Measurements from ENCODE around the gene SAMD1. TPM values are rescaled to one million over a fixed set of nuclear protein-coding genes. Genes with fewer than 3 reads are reported as not detected.

Gene SAMD1
- polyA plus RNA-seq, 4 donors = 39.8 to 52.0 (median 41.4) TPM

DNA sequence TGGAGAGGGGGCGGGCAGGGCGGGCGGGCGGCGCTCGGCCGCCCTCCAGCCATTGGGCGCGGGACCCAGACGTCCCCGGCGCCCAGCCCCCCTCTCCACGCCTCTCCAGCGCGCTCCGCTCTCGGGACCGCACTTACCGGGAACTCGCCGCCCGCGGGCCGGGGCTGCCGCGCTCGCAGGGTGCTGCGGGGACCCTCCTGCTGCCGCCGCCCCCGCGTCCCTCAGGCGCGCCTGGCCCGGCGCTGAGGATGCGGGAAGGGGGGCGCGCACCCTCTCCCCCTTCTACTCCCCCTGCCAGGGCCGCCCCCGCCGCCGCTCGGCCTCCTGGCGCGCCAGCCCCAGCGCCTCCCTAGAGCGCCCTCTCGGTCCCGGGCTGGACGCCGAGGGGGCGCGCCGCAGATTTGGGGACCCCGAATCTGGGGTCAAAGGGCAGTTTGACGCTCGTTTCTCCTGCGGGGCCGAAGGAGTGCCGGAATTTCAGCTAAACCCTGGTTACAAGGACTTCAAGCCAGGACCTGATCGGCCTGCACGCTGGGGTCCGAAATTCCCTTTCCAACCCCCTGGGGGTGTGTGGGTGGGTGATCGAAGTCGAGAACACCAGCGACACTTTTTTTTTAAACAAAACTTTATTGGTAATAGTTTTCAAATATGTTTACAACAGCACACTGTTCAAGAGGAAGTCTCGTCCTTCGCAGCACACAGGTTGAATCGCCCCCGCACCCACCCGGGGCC is 696 bp upstream of the SAMD1 start:
- no peak for DNase-seq (ENCODE audit: low read depth in 4 of 4, low spot score in 3 of 4)

DNA sequence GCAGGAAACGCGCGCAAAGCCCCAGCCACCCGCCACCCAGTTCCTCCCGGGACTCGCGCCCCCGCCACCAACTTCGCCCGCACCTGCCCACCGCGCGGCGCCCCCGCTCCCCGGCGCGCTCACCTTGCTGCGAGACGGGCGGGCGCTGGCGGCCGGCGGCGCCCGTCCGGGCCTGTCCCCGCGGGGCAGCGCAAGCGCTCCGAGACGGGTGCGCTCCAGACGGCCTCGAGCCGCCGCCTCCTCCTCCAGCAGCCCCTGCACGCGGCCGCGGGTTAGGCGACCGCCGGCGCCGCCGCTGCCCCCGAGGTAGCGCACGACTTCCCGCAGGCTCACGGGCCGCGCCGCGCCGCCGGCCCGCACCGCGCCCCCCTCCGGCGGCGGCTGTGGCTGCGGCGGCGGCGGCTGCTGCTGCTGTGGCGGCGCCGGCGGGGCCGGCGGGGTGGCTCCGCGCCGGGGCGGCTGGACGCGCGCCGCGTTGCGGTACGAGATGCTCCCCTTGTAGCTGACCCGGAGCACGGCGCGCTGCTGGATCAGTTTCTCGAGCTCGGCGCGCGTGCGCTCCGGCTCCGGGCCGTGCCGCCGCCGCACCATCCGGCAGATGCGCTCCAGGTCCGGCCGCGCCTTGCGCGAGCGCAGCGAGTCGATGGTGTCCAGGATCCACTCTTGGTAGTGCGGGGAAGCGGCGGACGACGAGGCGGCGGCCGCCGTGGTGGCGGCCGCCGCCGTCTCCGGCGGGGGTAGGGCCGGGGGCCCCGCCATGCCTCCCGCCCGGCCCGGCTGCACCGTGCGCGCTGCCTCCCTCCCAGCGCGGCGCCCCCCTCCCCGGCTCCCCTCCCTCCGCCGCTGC is 666 bp downstream of the SAMD1 start:
- DNase-seq (ENCODE audit: low read depth in 4 of 4, low spot score in 3 of 4) = no peak

DNA sequence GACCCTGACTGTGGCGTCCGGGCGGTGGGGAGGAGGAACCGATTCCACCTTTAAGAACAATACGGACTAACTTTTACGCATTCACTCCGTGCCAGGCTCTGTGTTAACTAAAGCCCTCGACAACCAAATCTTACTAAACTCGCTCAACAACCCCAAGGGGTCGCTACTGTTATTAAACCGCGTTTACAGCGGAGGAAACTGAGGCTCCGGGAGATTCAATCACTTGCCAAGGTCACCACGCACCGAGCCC is 1.2 kb downstream of the SAMD1 start:
- DNase-seq (ENCODE audit: low read depth in 4 of 4, low spot score in 3 of 4) = no peak

DNA sequence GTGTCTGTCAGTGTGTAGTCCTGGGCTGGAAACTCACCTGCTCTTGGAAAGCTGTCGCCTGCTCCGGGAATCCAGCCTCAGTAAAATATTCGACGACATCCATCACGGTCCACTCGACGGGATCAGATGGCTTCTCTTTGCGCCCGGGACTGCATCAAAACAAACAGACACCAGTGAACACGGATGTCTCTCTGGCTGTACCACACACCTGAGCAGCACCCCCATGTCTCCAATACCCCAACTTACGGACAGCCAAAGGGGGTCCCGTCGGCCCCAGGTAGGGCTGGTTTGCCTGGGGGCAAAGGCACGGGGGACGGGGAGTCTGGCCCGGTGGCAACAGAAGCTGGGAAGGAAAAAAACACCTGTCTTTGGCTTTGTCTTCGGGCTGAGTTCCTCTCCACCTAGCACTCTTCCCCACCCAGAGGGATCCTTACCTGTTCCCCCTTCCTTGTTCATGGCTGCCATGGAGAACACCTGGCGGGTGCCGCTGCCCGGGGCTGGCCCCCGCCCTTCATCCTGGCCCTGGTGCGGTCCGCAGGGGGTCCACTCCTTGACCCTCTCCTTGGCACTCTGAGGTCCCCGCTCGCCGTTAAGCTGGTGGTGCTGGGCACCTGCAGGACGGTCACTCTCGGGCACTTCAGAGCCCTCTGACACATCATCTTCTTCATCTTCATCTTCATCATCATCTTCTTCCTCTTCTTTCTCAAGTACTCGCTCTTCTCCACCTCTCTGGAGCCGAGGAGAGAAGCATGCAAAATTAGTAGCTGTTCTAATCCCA is 1.7 kb downstream of the SAMD1 start:
- DNase-seq (ENCODE audit: low read depth in 4 of 4, low spot score in 3 of 4) = no peak

DNA sequence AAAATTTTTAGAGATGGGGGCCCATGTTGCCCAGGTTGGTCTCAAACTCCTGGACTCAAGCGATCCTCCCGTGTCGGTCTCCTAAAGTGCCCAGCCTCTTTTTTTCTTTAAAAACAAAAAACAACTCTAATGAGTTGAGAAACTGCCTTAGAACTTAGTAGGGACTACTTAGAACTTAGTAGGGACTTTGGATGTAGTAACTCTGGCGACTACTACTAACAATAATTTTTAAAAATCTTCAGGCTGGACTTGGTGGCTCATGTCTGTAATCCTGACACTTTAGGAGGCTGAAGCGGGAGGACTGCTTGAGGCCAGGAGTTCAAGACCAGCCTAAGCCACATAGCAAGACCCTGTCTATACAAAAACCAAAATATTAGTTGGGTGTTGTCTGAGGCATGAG is 4.5 kb downstream of the SAMD1 start:
- DNase-seq (ENCODE audit: low read depth in 4 of 4, low spot score in 3 of 4) = no peak

DNA sequence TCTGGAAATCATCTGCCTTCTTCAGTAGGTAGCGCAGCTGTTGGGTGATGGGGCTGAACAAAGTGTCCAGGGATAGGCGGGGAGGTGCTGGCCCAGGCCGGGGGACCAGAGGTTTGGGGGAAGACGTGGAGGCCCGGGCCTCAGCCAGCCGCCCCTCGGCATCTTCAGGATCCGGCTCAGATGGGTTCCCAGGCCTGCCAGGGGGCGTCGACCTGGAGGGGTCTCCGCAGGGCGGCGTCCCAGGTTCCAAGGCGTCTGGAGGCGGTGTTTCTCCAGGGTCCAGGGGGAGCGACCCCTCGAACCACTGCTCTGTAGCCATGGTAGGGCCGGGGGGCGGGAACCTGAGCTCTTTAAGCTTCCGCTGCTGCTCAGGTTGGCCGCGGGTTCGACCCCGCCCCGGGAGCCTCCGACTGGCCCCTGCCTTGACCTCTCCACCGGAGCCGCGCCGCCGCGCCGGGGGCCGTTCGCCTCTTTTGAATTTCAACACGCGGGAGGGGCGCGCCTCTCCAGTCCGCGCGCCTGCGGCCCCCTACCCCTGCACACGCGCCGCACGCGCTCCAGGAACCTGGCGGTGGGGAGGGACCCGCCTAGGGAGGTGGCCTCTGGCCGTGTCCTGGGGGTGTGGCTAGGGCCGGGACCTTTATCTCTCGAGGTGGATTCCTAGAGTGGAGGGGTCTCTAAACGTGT is 5.1 kb downstream of the SAMD1 start, which contains the start of gene C19orf67:
Gene C19orf67 (minus strand): TSS at position 475 of the 687 bp plus-strand sequence. CDS start 156 bp downstream, at position 319.
- no peak for DNase-seq (ENCODE audit: low read depth in 4 of 4, low spot score in 3 of 4)

DNA sequence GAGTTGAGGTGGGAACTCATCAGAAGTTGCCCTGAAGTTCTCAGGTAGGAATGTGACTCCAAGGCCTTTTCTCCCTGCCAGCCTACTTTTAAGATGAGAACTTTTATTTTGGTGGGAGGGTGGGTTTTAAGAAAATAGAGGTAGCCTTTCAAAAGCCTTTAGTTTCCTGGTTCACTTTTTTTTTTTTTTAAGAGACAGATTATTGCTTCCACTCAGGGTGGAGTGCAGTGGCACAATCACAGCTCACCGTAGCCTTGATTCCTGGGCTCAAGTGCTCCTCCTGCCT is 7.9 kb downstream of the SAMD1 start:
- no peak for DNase-seq (ENCODE audit: low read depth in 4 of 4, low spot score in 3 of 4)

DNA sequence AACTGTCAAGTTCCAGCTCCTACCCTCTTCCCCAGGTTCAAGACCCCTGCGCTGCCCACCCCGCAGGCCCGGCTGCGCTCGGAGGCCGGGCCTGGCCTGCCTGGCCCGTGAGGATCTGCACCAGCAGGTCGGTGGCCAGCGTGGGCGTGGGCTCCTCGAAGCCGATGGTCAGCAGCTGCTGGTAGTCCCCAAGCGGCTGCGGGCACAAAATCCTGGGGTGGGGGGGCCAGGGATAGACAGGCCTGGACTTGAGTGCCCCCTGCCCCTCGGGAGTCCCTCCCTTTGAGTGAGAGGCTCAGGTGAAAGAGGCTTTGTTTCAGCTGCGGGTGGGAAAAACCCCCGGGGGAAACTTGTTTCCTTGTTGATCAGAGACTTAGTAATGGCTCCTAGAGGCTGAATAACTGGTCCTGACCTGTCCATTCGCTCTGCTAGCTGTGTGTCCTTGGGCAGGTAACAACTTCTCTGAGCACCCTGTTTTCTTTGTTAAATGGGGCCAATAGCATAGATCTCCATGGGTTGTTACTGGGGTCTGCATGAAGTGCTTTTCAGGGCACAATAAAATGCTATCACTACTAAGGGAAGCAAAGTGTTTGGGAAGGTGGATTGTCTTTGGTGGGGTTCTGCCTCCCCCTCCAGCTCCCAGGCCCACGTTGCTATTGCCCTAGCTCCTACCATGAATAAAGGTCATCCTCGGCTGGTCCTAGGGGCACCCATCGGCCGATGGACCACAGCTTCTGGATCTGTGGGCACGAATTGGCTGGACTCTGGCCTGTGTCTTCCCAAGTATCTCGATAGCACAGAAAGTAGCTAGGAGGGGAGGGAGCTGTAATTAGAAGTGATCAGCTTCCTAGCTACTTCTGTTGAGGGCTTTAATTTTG is 8.5 kb downstream of the SAMD1 start:
- no peak for DNase-seq (ENCODE audit: low read depth in 4 of 4, low spot score in 3 of 4)

DNA sequence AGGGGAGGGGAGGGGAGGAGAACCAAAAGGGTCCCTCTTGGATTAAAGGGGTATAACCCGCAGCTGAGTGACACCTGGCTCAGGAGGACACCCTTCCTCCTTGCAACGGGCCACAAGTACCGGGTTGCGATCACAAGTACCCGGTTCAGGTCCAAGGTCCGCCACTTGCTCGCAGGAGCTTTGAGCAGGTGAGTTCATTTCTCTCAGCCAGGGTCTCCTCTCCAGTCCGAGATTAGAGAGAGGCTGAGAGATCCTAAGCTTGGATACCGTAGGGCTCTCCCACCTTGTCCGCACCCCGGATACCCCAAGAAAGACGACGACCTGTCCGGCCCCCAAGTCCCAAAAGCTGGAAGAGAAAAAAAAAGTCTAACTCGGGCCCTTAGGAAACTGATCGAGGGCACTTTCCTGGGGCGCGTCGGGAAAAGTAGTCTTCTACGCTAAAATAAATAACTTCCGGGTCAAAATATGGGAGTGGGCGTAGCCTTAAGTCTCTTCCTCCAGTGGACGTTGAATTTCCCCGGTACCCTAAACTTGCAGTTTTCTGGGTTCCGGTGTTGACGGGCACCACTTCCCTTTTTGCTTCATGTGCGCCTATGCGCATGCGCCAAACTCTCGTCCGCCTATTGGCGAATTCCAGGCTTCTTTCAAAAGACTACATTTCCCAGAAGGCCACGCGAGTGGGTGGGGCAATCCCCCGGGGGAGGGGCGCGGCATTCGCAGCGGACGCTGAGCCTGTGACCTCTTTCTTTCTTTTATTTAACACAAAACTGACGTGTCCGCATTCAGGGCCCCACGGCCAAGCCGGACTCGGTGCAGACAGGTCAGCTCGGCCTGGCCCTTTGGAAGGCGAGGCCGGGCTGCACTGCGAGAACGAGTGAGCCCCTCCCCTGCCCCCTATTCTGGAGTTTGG is 9.4 kb downstream of the SAMD1 start:
- peak; percentile 99 to 100 (median 100) for DNase-seq (ENCODE audit: low read depth in 4 of 4, low spot score in 3 of 4)

DNA sequence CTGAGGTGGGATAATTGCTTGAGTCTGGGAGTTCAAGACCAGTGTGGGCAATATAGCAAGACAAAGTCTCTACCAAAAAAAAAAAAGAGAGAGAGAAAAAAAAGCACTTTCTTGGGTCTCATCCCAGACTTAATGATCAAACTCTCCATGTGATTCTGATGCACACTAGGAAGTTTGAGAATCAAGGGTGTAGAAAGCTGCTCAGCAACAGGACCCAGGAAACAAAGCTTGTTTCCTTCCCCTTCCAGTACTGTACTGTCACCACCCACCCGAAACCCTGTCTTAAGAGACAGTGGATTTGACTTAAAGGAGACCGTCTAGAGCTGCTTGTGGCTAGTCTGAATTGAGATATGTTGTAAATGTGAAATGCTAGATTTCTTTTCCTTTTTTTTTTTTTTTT is 12.1 kb downstream of the SAMD1 start:
- no peak for DNase-seq (ENCODE audit: low read depth in 4 of 4, low spot score in 3 of 4)

DNA sequence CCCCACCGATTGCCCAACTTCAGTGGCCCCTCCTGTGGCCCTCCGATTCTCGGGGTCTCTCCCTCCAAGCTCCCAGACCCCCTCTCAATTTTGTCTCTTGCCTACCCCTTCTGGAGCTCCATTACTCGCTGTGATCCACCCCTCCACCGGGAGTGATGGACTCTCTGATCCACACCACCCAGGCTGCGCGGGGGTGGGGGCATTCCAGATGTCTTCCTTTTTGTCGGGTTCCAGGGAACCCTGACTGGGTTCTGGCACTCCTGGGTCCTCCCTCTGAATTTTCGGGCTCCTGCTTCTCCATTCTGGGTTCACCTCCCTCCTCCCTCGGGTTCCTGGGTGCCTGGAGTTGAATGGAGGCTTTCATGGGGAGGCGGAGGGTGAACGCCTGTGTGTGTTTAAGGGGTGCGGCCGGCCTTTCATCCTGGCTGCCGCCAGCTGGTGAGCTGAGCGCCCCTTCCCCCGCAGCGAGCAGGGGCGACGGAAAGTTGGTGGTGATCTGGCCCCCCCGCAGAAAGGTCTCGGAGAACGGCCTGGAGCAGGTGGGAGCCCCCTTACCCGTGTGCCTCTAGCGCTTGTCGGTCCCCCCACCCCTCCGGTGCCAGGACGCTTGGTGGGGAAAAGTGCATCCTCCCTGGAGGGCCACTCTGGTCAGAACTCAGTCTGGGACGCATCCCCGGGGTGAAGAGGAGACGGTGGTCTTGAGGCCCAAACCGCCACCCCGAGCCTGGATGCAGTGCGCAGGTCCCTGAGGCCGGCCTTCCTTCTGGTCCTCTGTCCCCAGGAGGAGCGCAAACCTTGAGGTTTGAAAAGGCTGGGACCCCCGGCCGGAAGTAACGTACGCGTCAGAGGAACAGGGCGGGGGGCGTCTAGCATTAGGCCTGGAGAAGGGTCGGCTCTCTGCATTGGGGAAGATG is 16.4 kb downstream of the SAMD1 start:
- no peak for DNase-seq (ENCODE audit: low read depth in 4 of 4, low spot score in 3 of 4)

DNA sequence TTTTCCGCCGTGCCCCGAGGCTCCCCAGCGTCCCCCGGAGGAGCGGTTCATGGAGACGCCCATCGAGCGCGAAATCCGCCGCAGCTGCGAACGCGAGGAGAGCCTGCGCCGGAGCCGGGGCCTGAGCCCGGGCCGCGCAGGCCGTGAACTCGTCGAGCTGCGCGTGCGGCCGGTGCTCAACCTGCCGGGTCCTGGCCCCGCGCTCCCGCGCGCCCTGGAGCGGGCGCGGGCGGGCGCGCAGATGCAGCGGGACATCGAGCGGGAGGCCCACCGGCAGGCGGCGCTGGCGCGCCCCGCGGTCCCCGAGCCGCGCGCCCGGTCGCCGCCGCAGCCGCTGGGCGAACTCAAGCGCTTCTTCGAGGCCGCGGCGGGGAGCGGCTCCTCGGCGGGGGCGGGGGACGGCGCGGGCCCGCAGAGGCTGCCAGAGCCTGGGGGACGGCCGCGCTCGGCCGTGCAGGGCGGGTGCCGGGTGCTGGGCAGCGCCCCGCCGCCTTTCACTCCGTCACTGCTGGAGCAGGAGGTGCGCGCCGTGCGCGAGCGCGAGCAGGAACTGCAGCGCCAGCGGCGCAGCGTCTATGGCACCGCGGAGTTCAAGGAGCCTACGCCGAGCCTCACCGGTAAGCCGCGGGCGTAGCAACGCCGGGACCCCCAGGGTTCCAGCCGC is 17.2 kb downstream of the SAMD1 start:
- no peak for DNase-seq (ENCODE audit: low read depth in 4 of 4, low spot score in 3 of 4)

DNA sequence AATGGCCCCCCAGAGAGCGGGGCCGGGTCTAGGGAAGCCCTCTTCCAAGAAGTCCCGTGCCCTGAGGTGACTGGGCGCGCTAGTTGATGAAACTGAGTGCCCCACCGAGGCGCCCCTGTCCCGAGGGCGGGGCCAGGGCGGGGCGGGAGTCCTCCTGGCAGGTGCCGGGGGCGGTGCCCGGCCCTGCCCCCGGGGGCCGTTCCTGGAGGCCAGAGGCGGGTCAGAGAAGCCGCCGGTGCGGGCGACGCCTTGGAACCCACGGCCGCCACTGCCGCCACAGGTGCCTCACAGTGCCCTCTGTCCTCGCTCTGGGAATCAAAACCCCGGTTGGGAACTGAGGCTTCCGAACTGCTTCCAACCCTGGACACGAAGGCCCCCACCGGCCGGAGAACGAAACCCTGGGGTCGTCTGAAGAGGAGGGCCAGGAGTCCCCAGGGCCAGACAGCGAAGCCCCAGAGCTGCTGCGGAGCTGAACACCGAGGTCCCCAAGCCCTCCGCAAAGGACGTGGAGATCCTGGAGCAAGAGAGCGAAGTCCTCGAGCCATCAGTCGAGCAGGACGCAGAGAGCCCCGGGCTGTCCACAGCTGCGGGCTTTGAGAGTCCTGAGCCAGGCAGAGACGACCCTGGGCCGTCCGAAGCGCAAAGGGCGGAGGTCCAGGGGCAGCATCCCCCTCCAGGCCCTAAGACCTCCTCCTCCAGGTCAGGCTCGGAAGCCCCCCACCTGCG is 17.9 kb downstream of the SAMD1 start, which contains the start of gene MISP3:
Gene MISP3 (plus strand): TSS at position 252 of the 726 bp plus-strand sequence. CDS start 524 bp downstream, outside the sequence.
- no peak for DNase-seq (ENCODE audit: low read depth in 4 of 4, low spot score in 3 of 4)

DNA sequence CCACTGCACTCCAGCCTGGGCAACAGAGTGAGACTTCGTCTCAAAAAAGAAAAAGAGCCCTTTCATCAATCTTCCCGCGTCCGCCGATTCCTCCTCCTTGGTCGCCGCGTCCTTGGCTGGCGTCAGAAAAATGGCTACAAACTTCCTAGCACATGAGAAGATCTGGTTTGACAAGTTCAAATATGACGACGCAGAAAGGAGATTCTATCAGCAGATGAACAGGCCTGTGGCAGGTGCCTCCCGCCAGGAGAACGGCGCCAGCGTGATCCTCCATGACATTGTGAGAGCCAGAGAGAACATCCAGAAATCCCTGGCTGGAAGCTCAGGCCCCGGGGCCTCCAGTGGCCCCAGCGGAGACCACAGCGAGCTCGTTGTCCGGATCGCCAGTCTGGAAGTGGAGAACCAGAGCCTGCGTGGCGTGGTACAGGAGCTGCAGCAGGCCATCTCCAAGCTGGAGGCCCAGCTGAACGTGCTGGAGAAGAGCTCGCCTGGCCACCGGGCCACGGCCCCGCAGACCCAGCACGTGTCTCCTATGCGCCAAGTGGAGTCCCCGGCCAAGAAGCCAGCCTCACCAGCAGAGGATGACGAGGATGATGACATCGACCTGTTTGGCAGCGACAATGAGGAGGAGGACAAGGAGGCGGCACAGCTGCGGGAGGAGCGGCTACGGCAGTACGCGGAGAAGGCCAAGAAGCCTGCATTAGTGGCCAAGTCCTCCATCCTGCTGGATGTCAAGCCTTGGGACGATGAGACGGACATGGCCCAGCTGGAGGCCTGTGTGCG is 20.1 kb downstream of the SAMD1 start:
- no peak for DNase-seq (ENCODE audit: low read depth in 4 of 4, low spot score in 3 of 4)

DNA sequence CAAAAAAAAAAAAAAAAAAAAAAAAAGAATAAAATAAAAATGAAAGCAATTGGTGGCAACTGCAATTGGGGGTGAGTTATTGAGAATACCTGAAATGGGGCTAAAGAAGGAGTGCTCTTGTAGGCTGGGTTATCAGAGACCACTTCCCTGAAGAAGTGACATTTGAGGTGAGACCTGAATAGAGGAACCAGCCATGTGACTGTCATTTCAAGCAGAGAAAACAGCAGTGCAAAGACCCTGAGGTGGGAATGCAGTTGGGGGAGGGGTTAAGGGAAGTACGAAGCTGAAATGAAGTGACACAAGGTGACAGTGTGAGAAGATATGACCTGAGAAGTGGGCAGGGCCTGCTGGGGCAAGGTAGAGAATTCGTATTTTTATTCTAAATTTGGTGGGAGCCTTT is 24.4 kb downstream of the SAMD1 start:
- no peak for DNase-seq (ENCODE audit: low read depth in 4 of 4, low spot score in 3 of 4)

DNA sequence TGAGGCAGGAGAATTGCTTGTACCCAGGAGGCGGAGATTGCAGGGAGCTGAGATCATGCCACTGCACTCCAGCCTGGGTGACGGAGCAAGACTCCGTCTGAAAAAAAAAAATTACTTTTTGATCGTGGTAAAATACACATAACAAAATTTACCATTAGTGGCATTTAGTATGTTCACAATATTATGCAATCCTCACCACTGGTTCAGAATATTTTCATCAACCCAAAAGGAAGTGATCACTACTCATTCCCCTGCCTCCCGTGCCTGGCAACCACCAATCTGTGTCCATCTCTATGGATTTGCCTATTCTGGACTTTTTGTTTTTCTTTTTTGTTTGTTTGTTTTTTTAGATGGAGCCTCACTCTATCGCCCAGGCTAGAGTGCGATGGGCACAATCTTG is 27.4 kb downstream of the SAMD1 start:
- no peak for DNase-seq (ENCODE audit: low read depth in 4 of 4, low spot score in 3 of 4)
